OCI-LY3 (cell line): ENCODE data around the gene RNPEP.

Experiments
- CTCF ChIP-seq: fragments of 200-600, 300-600 bp; sonication (generic); IDR thresholded peaks from 2 replicates; pipeline ENCODE4 v1.5.1; 2014; ENCODE audit warnings: antibody characterized with exemption, low read length, low read depth
- EZH2phosphoT487 ChIP-seq: fragments of 200-600 bp; shearing (Covaris generic); IDR thresholded peaks from 2 replicates; pipeline ENCODE4 v1.6.1; 2018; ENCODE audit warnings: antibody characterized with exemption, mixed run types, low read depth

GRCh38 chr1:201949491-201949890 lies 33.0 kb upstream of the RNPEP start:
- no peak for TF ChIP-seq CTCF
- no peak for TF ChIP-seq EZH2phosphoT487
